Measurements from ENCODE around the gene SPSB3.

The SPSB3 gene

DNA sequence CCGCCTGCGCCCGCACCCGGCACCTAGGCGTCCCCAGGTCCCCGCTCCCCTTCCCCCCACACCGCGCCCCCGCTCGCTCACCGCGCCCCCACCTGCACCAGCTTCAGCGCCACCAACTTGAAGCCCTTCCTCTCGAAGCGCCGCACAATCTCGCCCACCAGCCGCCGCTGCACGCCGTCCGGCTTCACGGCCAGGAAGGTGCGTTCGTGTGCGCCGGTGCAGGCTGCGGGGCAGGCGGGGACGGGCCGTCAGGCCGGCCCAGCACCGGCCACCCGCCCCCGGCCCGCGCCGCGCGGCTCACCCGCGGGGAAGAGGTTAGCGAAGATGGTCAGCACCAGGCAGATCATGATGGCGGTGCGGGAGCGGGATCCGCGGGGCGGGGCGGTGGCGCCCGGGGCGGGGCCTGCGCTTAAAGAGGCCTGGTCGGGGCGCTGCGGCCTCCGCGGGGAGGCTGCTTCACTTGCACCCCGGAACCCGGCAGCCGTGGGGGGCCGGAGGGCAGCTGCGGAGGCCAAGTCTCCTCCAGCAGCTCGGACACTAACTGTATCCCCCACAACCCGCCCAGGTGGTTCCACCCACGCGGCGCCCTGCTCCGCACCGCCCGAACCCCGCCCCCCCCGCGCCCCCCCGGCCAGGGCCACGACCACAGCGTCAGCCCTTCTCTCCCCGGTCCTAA lies 11.0 kb downstream of the SPSB3 start, which contains the start of gene NME3 (continued):
- TF ChIP-seq ZBTB17 (tag by site-specific recombination; IDR thresholded peaks at IDR 0.05) (no peak), ZNF433 (tag by site-specific recombination; IDR thresholded peaks at IDR 0.05; ENCODE audit: low read depth) (no peak), ZNF404 (tag by site-specific recombination; IDR thresholded peaks at IDR 0.05) (no peak), WT1 (tag by site-specific recombination; IDR thresholded peaks at IDR 0.05) (no peak), KLF8 (tag by site-specific recombination; IDR thresholded peaks at IDR 0.05) (peak; percentile 87), ZSCAN30 (tag by site-specific recombination; IDR thresholded peaks at IDR 0.05) (no peak; the same call in 1 of the 2 replicates), ZXDB (tag by site-specific recombination; IDR thresholded peaks at IDR 0.05) (no peak), ZNF19 (tag by site-specific recombination; IDR thresholded peaks at IDR 0.05; ENCODE audit: low read depth) (no peak), BCL11B (tag by site-specific recombination; IDR thresholded peaks at IDR 0.05; ENCODE audit: low read depth) (no peak), ZNF514 (tag by site-specific recombination; IDR thresholded peaks at IDR 0.05) (no peak), ZNF354C (tag by site-specific recombination; IDR thresholded peaks at IDR 0.05; ENCODE audit: borderline replicate concordance, low read depth) (no peak), GLIS2 (tag by site-specific recombination; IDR thresholded peaks at IDR 0.05) (peak; percentile 86), ZNF121 (tag by site-specific recombination; IDR thresholded peaks at IDR 0.05) (no peak), ZNF660 (tag by site-specific recombination; IDR thresholded peaks at IDR 0.05) (no peak; the same call in 1 of the 2 replicates), ZNF610 (tag by site-specific recombination; IDR thresholded peaks at IDR 0.05; ENCODE audit: borderline replicate concordance) (no peak), KLF9 (tag by site-specific recombination; IDR thresholded peaks at IDR 0.05; ENCODE audit: low read depth) (peak; percentile 83), ZBTB20 (tag by site-specific recombination; IDR thresholded peaks at IDR 0.05) (peak; percentile 9; the same call in 1 of the 2 replicates), ZNF777 (tag by site-specific recombination; IDR thresholded peaks at IDR 0.05; ENCODE audit: borderline replicate concordance) (no peak), GLI4 (tag by site-specific recombination; IDR thresholded peaks at IDR 0.05) (no peak), GLI2 (tag by site-specific recombination; IDR thresholded peaks at IDR 0.05; ENCODE audit: borderline replicate concordance, low read depth) (no peak), ZFHX2 (tag by site-specific recombination; conservative IDR thresholded peaks at IDR 0.05) (peak; percentile 60; the same call in 1 of the 2 replicates), ZNF10 (tag by site-specific recombination; IDR thresholded peaks at IDR 0.05) (no peak), ZBTB21 (tag by site-specific recombination; IDR thresholded peaks at IDR 0.05) (no peak), ZNF214 (tag by site-specific recombination; IDR thresholded peaks at IDR 0.05; ENCODE audit: borderline replicate concordance) (no peak)
- TF ChIP-seq, protein P1, sequence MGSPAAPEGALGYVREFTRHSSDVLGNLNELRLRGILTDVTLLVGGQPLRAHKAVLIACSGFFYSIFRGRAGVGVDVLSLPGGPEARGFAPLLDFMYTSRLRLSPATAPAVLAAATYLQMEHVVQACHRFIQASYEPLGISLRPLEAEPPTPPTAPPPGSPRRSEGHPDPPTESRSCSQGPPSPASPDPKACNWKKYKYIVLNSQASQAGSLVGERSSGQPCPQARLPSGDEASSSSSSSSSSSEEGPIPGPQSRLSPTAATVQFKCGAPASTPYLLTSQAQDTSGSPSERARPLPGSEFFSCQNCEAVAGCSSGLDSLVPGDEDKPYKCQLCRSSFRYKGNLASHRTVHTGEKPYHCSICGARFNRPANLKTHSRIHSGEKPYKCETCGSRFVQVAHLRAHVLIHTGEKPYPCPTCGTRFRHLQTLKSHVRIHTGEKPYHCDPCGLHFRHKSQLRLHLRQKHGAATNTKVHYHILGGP (tag by site-specific recombination; IDR thresholded peaks at IDR 0.05): no peak
- TF ChIP-seq, protein P2, sequence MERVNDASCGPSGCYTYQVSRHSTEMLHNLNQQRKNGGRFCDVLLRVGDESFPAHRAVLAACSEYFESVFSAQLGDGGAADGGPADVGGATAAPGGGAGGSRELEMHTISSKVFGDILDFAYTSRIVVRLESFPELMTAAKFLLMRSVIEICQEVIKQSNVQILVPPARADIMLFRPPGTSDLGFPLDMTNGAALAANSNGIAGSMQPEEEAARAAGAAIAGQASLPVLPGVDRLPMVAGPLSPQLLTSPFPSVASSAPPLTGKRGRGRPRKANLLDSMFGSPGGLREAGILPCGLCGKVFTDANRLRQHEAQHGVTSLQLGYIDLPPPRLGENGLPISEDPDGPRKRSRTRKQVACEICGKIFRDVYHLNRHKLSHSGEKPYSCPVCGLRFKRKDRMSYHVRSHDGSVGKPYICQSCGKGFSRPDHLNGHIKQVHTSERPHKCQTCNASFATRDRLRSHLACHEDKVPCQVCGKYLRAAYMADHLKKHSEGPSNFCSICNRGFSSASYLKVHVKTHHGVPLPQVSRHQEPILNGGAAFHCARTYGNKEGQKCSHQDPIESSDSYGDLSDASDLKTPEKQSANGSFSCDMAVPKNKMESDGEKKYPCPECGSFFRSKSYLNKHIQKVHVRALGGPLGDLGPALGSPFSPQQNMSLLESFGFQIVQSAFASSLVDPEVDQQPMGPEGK (tag by site-specific recombination; IDR thresholded peaks at IDR 0.05): peak; percentile 88
- TF ChIP-seq, protein P3, sequence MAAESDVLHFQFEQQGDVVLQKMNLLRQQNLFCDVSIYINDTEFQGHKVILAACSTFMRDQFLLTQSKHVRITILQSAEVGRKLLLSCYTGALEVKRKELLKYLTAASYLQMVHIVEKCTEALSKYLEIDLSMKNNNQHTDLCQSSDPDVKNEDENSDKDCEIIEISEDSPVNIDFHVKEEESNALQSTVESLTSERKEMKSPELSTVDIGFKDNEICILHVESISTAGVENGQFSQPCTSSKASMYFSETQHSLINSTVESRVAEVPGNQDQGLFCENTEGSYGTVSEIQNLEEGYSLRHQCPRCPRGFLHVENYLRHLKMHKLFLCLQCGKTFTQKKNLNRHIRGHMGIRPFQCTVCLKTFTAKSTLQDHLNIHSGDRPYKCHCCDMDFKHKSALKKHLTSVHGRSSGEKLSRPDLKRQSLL (tag by site-specific recombination; IDR thresholded peaks at IDR 0.05): no peak
- TF ChIP-seq, protein P4, sequence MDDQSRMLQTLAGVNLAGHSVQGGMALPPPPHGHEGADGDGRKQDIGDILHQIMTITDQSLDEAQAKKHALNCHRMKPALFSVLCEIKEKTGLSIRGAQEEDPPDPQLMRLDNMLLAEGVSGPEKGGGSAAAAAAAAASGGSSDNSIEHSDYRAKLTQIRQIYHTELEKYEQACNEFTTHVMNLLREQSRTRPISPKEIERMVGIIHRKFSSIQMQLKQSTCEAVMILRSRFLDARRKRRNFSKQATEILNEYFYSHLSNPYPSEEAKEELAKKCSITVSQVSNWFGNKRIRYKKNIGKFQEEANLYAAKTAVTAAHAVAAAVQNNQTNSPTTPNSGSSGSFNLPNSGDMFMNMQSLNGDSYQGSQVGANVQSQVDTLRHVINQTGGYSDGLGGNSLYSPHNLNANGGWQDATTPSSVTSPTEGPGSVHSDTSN (CRISPR knock-in tag; IDR thresholded peaks at IDR 0.05): no peak
- TF ChIP-seq, protein P5, sequence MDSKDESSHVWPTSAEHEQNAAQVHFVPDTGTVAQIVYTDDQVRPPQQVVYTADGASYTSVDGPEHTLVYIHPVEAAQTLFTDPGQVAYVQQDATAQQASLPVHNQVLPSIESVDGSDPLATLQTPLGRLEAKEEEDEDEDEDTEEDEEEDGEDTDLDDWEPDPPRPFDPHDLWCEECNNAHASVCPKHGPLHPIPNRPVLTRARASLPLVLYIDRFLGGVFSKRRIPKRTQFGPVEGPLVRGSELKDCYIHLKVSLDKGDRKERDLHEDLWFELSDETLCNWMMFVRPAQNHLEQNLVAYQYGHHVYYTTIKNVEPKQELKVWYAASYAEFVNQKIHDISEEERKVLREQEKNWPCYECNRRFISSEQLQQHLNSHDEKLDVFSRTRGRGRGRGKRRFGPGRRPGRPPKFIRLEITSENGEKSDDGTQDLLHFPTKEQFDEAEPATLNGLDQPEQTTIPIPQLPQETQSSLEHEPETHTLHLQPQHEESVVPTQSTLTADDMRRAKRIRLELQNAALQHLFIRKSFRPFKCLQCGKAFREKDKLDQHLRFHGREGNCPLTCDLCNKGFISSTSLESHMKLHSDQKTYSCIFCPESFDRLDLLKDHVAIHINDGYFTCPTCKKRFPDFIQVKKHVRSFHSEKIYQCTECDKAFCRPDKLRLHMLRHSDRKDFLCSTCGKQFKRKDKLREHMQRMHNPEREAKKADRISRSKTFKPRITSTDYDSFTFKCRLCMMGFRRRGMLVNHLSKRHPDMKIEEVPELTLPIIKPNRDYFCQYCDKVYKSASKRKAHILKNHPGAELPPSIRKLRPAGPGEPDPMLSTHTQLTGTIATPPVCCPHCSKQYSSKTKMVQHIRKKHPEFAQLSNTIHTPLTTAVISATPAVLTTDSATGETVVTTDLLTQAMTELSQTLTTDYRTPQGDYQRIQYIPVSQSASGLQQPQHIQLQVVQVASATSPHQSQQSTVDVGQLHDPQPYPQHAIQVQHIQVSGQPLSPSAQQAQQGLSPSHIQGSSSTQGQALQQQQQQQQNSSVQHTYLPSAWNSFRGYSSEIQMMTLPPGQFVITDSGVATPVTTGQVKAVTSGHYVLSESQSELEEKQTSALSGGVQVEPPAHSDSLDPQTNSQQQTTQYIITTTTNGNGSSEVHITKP (tag by site-specific recombination; IDR thresholded peaks at IDR 0.05): peak; percentile 87
- TF ChIP-seq, protein P6, sequence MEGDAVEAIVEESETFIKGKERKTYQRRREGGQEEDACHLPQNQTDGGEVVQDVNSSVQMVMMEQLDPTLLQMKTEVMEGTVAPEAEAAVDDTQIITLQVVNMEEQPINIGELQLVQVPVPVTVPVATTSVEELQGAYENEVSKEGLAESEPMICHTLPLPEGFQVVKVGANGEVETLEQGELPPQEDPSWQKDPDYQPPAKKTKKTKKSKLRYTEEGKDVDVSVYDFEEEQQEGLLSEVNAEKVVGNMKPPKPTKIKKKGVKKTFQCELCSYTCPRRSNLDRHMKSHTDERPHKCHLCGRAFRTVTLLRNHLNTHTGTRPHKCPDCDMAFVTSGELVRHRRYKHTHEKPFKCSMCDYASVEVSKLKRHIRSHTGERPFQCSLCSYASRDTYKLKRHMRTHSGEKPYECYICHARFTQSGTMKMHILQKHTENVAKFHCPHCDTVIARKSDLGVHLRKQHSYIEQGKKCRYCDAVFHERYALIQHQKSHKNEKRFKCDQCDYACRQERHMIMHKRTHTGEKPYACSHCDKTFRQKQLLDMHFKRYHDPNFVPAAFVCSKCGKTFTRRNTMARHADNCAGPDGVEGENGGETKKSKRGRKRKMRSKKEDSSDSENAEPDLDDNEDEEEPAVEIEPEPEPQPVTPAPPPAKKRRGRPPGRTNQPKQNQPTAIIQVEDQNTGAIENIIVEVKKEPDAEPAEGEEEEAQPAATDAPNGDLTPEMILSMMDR (tag by site-specific recombination; IDR thresholded peaks at IDR 0.05): no peak
